ENCODE measurements around the gene ATG4D.
A peak's percentile ranks its signal among the peaks of the same experiment; 100 is the strongest.

ATG4D gene

GRCh38 chr19:10503002-10503789 lies 40.5 kb upstream of the ATG4D start, which contains the start of gene KEAP1:
KEAP1 (minus strand) TSS chr19:10503356; CDS start chr19:10500033, 3,323 bp downstream.
- H3K36me3 ChIP-seq (ENCODE audit: control insufficient read depth, low read length), result peaks cover 40% of the 10 kb centered on the region
- H3K27ac ChIP-seq (ENCODE audit: low read depth, low read length), result peak within 1 kb of the TSS; percentile 77
- no peaks in the 10 kb centered on the region for H3K9me3 ChIP-seq (ENCODE audit: control insufficient read depth, insufficient read depth, low read length)
- peaks cover 6% of the 10 kb centered on the region; the same call in 1 of the 2 replicates for H4K20me1 ChIP-seq (ENCODE audit: control insufficient read depth, insufficient read depth, low read depth, low read length)
- H3K4me3 ChIP-seq (ENCODE audit: low read length), result peak within 1 kb of the TSS; percentile 95
- TF ChIP-seq EZH2phosphoT487 (IDR thresholded peaks at IDR 0.05; ENCODE audit: borderline replicate concordance, low read length), result no peak
- peak; percentile 6 for TF ChIP-seq CTCF (IDR thresholded peaks at IDR 0.05; ENCODE audit: low read depth, low read length, poor library complexity, severe bottlenecking)
- peak within 1 kb of the TSS; percentile 96 for H3K4me2 ChIP-seq (ENCODE audit: low read length)
- 0 out of 2 replicates have a peak, but pooled peaks cover 9% of the 10 kb centered on the region for H3F3A ChIP-seq (ENCODE audit: control insufficient read depth, insufficient read depth)
- no peaks in the 10 kb centered on the region for H3K27me3 ChIP-seq (ENCODE audit: control insufficient read depth, low read length)
- peaks cover 43% of the 10 kb centered on the region for H3K79me2 ChIP-seq (ENCODE audit: control insufficient read depth, low read length)
- H3K9me2 ChIP-seq (replicated peaks; ENCODE audit: control insufficient read depth, low read length), result no peaks in the 10 kb centered on the region
- H3K4me1 ChIP-seq (ENCODE audit: control insufficient read depth, low read length), result peaks cover 27% of the 10 kb centered on the region

GRCh38 chr19:10505583-10506229 lies 38.0 kb upstream of the ATG4D start:
- Histone ChIP-seq H3K9me3 (ENCODE audit: control insufficient read depth, insufficient read depth, low read length) (no peaks in the 10 kb centered on the region), H3K4me2 (ENCODE audit: low read length) (peak overlapping the region; percentile 9; the same call in 1 of the 2 replicates), H3K27ac (ENCODE audit: low read depth, low read length) (no peak overlapping the region), H3K4me1 (ENCODE audit: control insufficient read depth, low read length) (peaks cover 27% of the 10 kb centered on the region), H3K36me3 (ENCODE audit: control insufficient read depth, low read length) (peaks cover 15% of the 10 kb centered on the region), H3K27me3 (ENCODE audit: control insufficient read depth, low read length) (no peaks in the 10 kb centered on the region), H3K9me2 (replicated peaks; ENCODE audit: control insufficient read depth, low read length) (no peaks in the 10 kb centered on the region), H4K20me1 (ENCODE audit: control insufficient read depth, insufficient read depth, low read depth, low read length) (peaks cover 1% of the 10 kb centered on the region; the same call in 1 of the 2 replicates), H3K4me3 (ENCODE audit: low read length) (no peak overlapping the region), H3K79me2 (ENCODE audit: control insufficient read depth, low read length) (peaks cover 18% of the 10 kb centered on the region), H3F3A (ENCODE audit: control insufficient read depth, insufficient read depth) (0 out of 2 replicates have a peak, but pooled peaks cover 9% of the 10 kb centered on the region)
- TF ChIP-seq EZH2phosphoT487 (IDR thresholded peaks at IDR 0.05; ENCODE audit: borderline replicate concordance, low read length) (no peak), CTCF (IDR thresholded peaks at IDR 0.05; ENCODE audit: low read depth, low read length, poor library complexity, severe bottlenecking) (peak; percentile 88)

GRCh38 chr19:10508036-10508435 lies 35.7 kb upstream of the ATG4D start:
- Histone ChIP-seq H3K9me3 (ENCODE audit: control insufficient read depth, insufficient read depth, low read length) (no peaks in the 10 kb centered on the region), H3K36me3 (ENCODE audit: control insufficient read depth, low read length) (no peaks in the 10 kb centered on the region), H3K4me1 (ENCODE audit: control insufficient read depth, low read length) (peaks cover 17% of the 10 kb centered on the region), H3F3A (ENCODE audit: control insufficient read depth, insufficient read depth) (0 out of 2 replicates have a peak, but pooled peaks cover 9% of the 10 kb centered on the region), H3K27me3 (ENCODE audit: control insufficient read depth, low read length) (peaks cover 8% of the 10 kb centered on the region), H4K20me1 (ENCODE audit: control insufficient read depth, insufficient read depth, low read depth, low read length) (no peaks in the 10 kb centered on the region), H3K4me3 (ENCODE audit: low read length) (no peak overlapping the region), H3K4me2 (ENCODE audit: low read length) (no peak overlapping the region), H3K27ac (ENCODE audit: low read depth, low read length) (no peak overlapping the region), H3K79me2 (ENCODE audit: control insufficient read depth, low read length) (no peaks in the 10 kb centered on the region), H3K9me2 (replicated peaks; ENCODE audit: control insufficient read depth, low read length) (no peaks in the 10 kb centered on the region)
- TF ChIP-seq CTCF (IDR thresholded peaks at IDR 0.05; ENCODE audit: low read depth, low read length, poor library complexity, severe bottlenecking) (no peak), EZH2phosphoT487 (IDR thresholded peaks at IDR 0.05; ENCODE audit: borderline replicate concordance, low read length) (no peak)

Measured in DOHH2 (cell line).